HEK293 (cell line): Measurements from ENCODE around the gene AMPD3.

ENCODE experiments used
- CTCF ChIA-PET: fragments of 350-600 bp; formaldehyde crosslinking; extraction: SDS; loops from one replicate; lab custom pipeline; 2021; ENCODE audit warnings: antibody characterized with exemption; lab: Yijun Ruan, JAX
- POLR2A ChIA-PET: fragments of 300-600 bp; formaldehyde crosslinking; extraction: SDS; loops from one replicate; lab custom pipeline; 2020; ENCODE audit warnings: antibody characterized with exemption, inconsistent platforms; lab: Yijun Ruan, JAX
- H3K27ac ChIP-seq: fragments of 200-500 bp; sonication (Bioruptor generic); 2 replicates; pipeline ENCODE4 v1.5.1; 2014; ENCODE audit warnings: low read depth, low read length, control low read depth, inconsistent platforms; ENCODE audit errors: extremely low read depth
- H3K36me3 ChIP-seq, 2 experiments: fragments of 200-500 bp in 1 of 2; sonication (Bioruptor generic) in 1 of 2; 1 replicate in 1 of 2; 2 replicates in 1 of 2; pipeline ENCODE4 v1.5.1; 2014 to 2017; ENCODE audit warnings: inconsistent platforms in 2 of 2, low read length in 2 of 2; ENCODE audit not compliant: control insufficient read depth in 2 of 2, insufficient read depth in 1 of 2
- H3K4me1 ChIP-seq: fragments of 200-500 bp; sonication (Bioruptor generic); 2 replicates; pipeline ENCODE4 v1.5.1; 2014; ENCODE audit warnings: mild to moderate bottlenecking, low read length, inconsistent platforms; ENCODE audit not compliant: control insufficient read depth, insufficient read depth
- H3K4me3 ChIP-seq: 2 replicates; pipeline ENCODE4 v1.5.1; 2011; ENCODE audit warnings: low read depth, mild to moderate bottlenecking, control low read depth, low read length, moderate library complexity
- H3K9me3 ChIP-seq: fragments of 200-500 bp; sonication (Bioruptor generic); 2 replicates; pipeline ENCODE4 v1.5.1; 2014; ENCODE audit warnings: low read depth, low read length, inconsistent platforms; ENCODE audit not compliant: control insufficient read depth, insufficient read depth
- ELK4 ChIP-seq: IDR thresholded peaks from 2 replicates; pipeline ENCODE4 v1.6.1; 2011; ENCODE audit warnings: mild to moderate bottlenecking, low read depth, low read length, borderline replicate concordance
- KLF17 ChIP-seq: fragments of 450-650 bp; formaldehyde crosslinking; IDR thresholded peaks from 2 replicates; pipeline ENCODE4 v1.5.1; 2016; ENCODE audit warnings: missing biosample characterization, missing genetic modification characterization
- OVOL3 ChIP-seq: fragments of 450-650 bp; formaldehyde crosslinking; IDR thresholded peaks from 2 replicates; pipeline ENCODE4 v1.5.1; 2016; ENCODE audit warnings: missing biosample characterization, missing genetic modification characterization
- PRDM1 ChIP-seq: fragments of 450-650 bp; formaldehyde crosslinking; IDR thresholded peaks from 2 replicates; pipeline ENCODE4; 2016; ENCODE audit warnings: missing biosample characterization, missing genetic modification characterization
- ZNF16 ChIP-seq: fragments of 450-650 bp; formaldehyde crosslinking; IDR thresholded peaks from 2 replicates; pipeline ENCODE4 v1.5.1; 2016; ENCODE audit warnings: low read depth, missing biosample characterization, missing genetic modification characterization
- ZNF175 ChIP-seq: fragments of 450-650 bp; formaldehyde crosslinking; IDR thresholded peaks from 2 replicates; pipeline ENCODE4 v1.5.1; 2016; ENCODE audit warnings: missing biosample characterization, missing genetic modification characterization
- ZNF184 ChIP-seq: fragments of 450-650 bp; IDR thresholded peaks from 2 replicates; pipeline ENCODE4 v1.5.1; 2018; ENCODE audit warnings: missing biosample characterization, mild to moderate bottlenecking, missing genetic modification characterization
- ZNF202 ChIP-seq: fragments of 450-650 bp; formaldehyde crosslinking; IDR thresholded peaks from 2 replicates; pipeline ENCODE4 v1.5.1; 2016; ENCODE audit warnings: missing biosample characterization, missing genetic modification characterization, borderline replicate concordance
- ZNF223 ChIP-seq: fragments of 450-650 bp; formaldehyde crosslinking; IDR thresholded peaks from 2 replicates; pipeline ENCODE4 v1.5.1; 2016; ENCODE audit warnings: missing biosample characterization, missing genetic modification characterization
- ZNF518A ChIP-seq: fragments of 450-650 bp; formaldehyde crosslinking; conservative IDR thresholded peaks from 2 replicates; pipeline ENCODE4 v1.5.1; 2016; ENCODE audit warnings: low read depth, missing biosample characterization, missing genetic modification characterization
- ZNF548 ChIP-seq: fragments of 450-650 bp; formaldehyde crosslinking; IDR thresholded peaks from 2 replicates; pipeline ENCODE4 v1.5.1; 2016; ENCODE audit warnings: missing biosample characterization, missing genetic modification characterization
- ZNF600 ChIP-seq: fragments of 450-650 bp; formaldehyde crosslinking; IDR thresholded peaks from 2 replicates; pipeline ENCODE4 v1.5.1; 2016; ENCODE audit warnings: missing biosample characterization, missing genetic modification characterization
- ZNF704 ChIP-seq: fragments of 450-650 bp; formaldehyde crosslinking; IDR thresholded peaks from 2 replicates; pipeline ENCODE4 v1.5.1; 2016; ENCODE audit warnings: missing biosample characterization, missing genetic modification characterization
- ZNF777 ChIP-seq: fragments of 450-650 bp; formaldehyde crosslinking; IDR thresholded peaks from 2 replicates; pipeline ENCODE4 v1.5.1; 2017; ENCODE audit warnings: missing biosample characterization, missing genetic modification characterization, borderline replicate concordance
- ZNF792 ChIP-seq: fragments of 450-650 bp; formaldehyde crosslinking; IDR thresholded peaks from 2 replicates; pipeline ENCODE4 v1.5.1; 2016; ENCODE audit warnings: missing biosample characterization, missing genetic modification characterization

The AMPD3 gene

GRCh38 chr11:10503777-10504480 lies 48.9 kb downstream of the AMPD3 start (continued):
- TF ChIP-seq ELK4 (no peak), PRDM1 (tag by site-specific recombination) (no peak), ZNF175 (no peak), ZNF16 (no peak), ZNF792 (tag by site-specific recombination) (no peak)

GRCh38 chr11:10504490-10504889 lies 49.4 kb downstream of the AMPD3 start:
- H3K27ac ChIP-seq = no peak overlapping the region
- no peaks in the 10 kb centered on the region for H3K4me1 ChIP-seq
- no peak overlapping the region for H3K4me3 ChIP-seq
- ChIA-PET POLR2A (no interaction called here), CTCF (no interaction called here)
- no peaks in the 10 kb centered on the region for H3K9me3 ChIP-seq
- H3K36me3 ChIP-seq = peaks cover 0 to 13% of the 10 kb centered on the region in 2 experiments; a peak in 1 of 3 replicates
- TF ChIP-seq OVOL3 (tag by site-specific recombination) (no peak), ZNF600 (tag by site-specific recombination) (no peak), ZNF704 (tag by site-specific recombination) (no peak), ZNF223 (tag by site-specific recombination) (no peak), ZNF202 (tag by site-specific recombination) (no peak), KLF17 (no peak), ZNF518A (tag by site-specific recombination) (no peak), ZNF184 (no peak), ZNF548 (tag by site-specific recombination) (no peak), ZNF777 (tag by site-specific recombination) (no peak), ZNF175 (no peak)
